ENCODE results near the gene ADRB1. TPM values are rescaled to one million over a fixed set of nuclear protein-coding genes. Genes with fewer than 3 reads are reported as not detected.

The ADRB1 gene
- total and polyA plus RNA-seq, 2 donors: 0.57 to 1.7 TPM

DNA sequence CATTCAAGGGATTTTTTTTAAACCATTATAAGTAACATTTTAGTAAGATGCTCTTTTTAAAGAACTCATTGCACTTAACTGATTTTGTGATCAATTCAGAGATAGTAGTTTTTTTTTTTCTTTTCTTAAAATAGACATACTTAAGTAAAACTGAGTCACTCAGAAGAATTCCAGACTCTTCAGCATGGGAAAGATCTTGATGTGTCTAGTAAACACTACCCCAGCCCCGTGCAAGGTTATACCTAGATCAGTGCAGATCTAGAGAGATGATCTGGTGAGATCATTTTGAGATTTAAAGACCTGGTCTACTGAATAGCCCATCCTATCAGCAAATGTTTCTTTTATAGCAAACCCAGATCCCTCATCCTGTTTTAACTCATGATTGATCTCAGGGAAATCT is 8.6 kb downstream of the ADRB1 start:
- Histone ChIP-seq H3K4me3 (ENCODE audit: low read depth, low read length) (no peak overlapping the region), H3K27ac (ENCODE audit: low read depth) (no peak overlapping the region), H3K4me1 (ENCODE audit: insufficient read depth) (no peaks in the 10 kb centered on the region), H3K36me3 (ENCODE audit: insufficient read depth) (no peaks in the 10 kb centered on the region)
- 32% methylated on average over 1 of the region's 1 CpG for WGBS
- DNase-seq (ENCODE audit: extremely low spot score): no peak

DNA sequence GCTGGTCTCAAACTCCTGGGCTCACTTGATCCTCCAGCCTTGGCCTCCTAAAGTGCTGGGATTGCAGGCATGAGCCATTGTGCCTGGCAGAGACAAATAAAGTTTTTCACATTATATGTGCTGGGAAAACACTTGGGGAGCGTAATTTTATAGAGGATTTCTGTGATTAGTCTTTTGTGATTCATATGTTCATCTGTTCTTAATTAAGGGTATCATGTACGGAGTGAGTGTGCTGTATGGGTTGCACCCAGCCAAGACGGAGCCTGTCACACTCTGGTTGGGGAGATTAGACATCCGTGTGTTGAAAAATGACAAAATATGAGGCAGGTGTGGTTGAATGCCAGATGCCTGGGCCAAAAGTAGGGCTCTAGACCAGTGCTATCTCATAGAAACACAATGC is 10.3 kb downstream of the ADRB1 start:
- 61% methylated on average over 4 of the region's 4 CpGs for WGBS

GRCh38 chr10:114057855-114058254 is 14.2 kb downstream of the ADRB1 start:
- Histone ChIP-seq H3K4me1 (ENCODE audit: insufficient read depth) (no peaks in the 10 kb centered on the region), H3K27ac (ENCODE audit: low read depth) (no peak overlapping the region), H3K4me3 (ENCODE audit: low read depth, low read length) (no peak overlapping the region), H3K36me3 (ENCODE audit: insufficient read depth) (no peaks in the 10 kb centered on the region)
- no peak for DNase-seq (ENCODE audit: extremely low spot score)
- 91% methylated on average over 2 of the region's 2 CpGs for WGBS

More for the DNA sequence above, 10.3 kb downstream of the ADRB1 start:
- no peaks in the 10 kb centered on the region for H3K4me1 ChIP-seq (ENCODE audit: insufficient read depth)
- H3K27ac ChIP-seq (ENCODE audit: low read depth): no peak overlapping the region
- no peak for DNase-seq (ENCODE audit: extremely low spot score)
- H3K4me3 ChIP-seq (ENCODE audit: low read depth, low read length): no peak overlapping the region
- no peaks in the 10 kb centered on the region for H3K36me3 ChIP-seq (ENCODE audit: insufficient read depth)

DNA sequence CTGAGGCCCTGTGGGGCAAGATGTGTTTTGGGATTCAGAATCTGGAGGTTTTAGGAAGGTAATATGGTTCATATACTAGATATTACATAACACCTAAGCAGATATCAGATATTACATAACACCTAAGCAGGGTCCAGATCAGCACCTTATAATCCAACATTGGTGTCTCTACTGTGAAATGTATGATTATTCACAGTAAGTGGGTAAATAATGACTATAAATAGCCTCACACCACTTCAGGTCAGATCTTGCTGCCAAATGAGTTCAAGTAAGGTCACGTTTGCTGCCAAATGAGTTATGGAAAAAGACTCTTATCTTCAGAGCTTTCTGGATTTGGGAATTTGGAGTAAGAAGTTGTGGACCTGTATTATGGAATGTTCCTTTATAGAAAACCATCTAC is 14.6 kb downstream of the ADRB1 start:
- Histone ChIP-seq H3K27ac (ENCODE audit: low read depth) (no peak overlapping the region), H3K36me3 (ENCODE audit: insufficient read depth) (no peaks in the 10 kb centered on the region), H3K4me1 (ENCODE audit: insufficient read depth) (no peaks in the 10 kb centered on the region), H3K4me3 (ENCODE audit: low read depth, low read length) (no peak overlapping the region)
- DNase-seq (ENCODE audit: extremely low spot score): no peak
- WGBS: 71% methylated on average over 1 of the region's 1 CpG

DNA sequence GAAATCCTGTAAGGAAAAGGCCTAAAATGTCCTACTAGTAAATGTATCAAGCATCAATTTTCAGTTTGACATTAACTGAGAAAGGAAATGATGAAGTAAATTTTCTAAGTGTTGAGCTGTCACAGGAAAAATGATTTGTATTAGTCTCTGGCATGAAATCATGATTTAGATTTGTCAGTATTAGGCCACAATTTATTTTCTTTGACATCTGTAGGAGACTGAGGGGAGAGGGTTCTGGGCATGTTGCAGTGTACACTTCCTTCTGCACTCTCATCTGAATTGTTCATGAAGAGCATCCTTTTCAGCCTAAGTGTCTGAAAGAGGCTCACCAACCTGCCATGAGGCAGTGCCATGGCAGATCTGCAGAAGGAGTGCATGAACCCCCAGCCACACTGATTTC is 15.9 kb downstream of the ADRB1 start:
- Histone ChIP-seq H3K27ac (ENCODE audit: low read depth) (no peak overlapping the region), H3K4me3 (ENCODE audit: low read depth, low read length) (no peak overlapping the region), H3K36me3 (ENCODE audit: insufficient read depth) (no peaks in the 10 kb centered on the region), H3K4me1 (ENCODE audit: insufficient read depth) (no peaks in the 10 kb centered on the region)
- no peak for DNase-seq (ENCODE audit: extremely low spot score)

DNA sequence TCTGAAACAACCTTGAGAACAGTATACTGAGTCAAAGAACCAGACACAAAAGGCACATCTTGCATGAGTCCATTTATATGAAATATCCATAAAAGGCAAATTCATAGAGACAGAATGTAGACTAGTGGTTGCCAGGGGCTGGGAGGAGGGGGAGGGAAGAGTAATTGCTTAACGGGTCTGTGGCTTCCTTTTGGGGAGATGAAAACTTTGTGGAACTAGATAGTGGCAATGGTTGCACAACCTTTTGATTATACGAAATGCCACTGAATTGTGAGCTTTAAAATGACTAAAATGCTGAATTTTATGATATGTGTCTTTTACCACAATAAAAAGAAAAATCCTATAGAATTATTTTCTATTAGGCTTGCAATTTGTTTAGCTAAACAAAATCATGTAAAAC is 16.8 kb downstream of the ADRB1 start:
- Histone ChIP-seq H3K4me3 (ENCODE audit: low read depth, low read length) (no peak overlapping the region), H3K36me3 (ENCODE audit: insufficient read depth) (no peaks in the 10 kb centered on the region), H3K4me1 (ENCODE audit: insufficient read depth) (no peaks in the 10 kb centered on the region), H3K27ac (ENCODE audit: low read depth) (no peak overlapping the region)
- 66% methylated on average over 2 of the region's 2 CpGs for WGBS
- no peak for DNase-seq (ENCODE audit: extremely low spot score)

- DNase-seq (ENCODE audit: extremely low spot score): no peak
- Histone ChIP-seq H3K4me3 (ENCODE audit: low read depth, low read length) (no peak overlapping the region), H3K27ac (ENCODE audit: low read depth) (peak overlapping the region; percentile 63), H3K36me3 (ENCODE audit: insufficient read depth) (no peaks in the 10 kb centered on the region), H3K4me1 (ENCODE audit: insufficient read depth) (no peaks in the 10 kb centered on the region)
- WGBS: 69% methylated on average over 6 of the region's 6 CpGs
These were observed 17.5 kb downstream of the ADRB1 start for GRCh38 chr10:114061148-114061547.

DNA sequence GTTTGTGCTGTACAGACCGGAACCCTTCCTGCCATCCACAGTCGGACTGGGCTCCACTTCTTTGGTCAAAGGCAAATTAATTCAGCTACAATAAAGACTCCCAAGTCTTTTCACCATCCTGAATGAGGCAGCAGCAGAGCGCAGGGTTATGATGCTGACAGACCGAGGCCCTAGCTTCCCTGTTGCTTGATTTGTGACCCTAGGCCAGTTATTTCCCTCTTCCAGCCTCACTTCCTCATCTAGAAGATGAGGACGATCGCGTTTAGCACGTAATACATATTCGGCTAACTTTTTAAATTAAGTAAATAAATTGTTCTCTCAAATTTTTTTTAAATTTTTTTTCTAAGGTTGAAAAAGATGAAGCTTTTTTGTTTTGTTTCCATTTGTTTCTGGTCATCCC is 18.1 kb downstream of the ADRB1 start:
- H3K4me1 ChIP-seq (ENCODE audit: insufficient read depth): no peaks in the 10 kb centered on the region

DNA sequence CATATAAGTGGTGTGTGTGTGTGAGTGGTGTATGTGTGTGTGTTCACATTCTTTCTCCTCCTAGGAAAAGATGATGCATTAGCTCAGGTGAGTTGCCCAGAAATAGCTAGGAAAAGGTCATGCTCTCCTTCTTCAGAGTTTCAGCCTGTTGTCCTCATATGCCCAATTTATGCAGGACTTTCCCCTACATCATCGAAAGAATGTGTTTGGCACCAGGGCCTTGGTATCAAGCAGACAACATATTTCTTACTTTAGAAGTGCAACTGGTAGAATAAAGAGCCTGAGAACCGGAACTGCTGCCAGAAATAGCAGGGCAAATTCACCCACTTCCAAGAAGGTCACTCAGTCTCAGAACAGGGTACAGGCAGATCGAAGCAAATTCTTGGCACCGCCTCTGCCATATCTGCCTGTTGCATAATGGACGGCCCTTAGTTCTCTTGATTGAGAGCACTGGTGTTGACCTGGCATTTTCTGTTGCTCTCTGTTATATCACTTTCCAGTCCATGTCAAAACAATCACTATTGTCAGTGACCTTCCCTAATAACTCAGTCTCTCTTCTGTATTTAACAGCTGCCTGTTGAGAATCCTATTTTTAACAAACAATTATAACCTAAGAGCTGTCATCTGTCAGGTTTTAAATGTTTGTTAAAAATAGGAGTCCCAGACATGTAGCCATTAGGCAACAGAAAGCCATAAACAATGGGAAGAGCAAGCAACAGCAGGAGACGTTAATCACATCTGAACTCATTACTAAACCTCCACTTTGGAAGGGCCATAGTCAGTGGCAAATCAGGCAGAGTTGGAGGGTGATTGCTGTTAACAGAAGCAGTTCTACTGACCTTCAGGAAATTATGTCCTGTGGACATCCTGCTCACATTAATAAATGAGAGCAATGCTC is 20.7 kb downstream of the ADRB1 start:
- H3K36me3 ChIP-seq (ENCODE audit: insufficient read depth): no peaks in the 10 kb centered on the region
- no peak overlapping the region for H3K4me3 ChIP-seq (ENCODE audit: low read depth, low read length)
- no peak overlapping the region for H3K27ac ChIP-seq (ENCODE audit: low read depth)
- no peak for DNase-seq (ENCODE audit: extremely low spot score)
- 77% methylated on average over 6 of the region's 6 CpGs for WGBS
- no peaks in the 10 kb centered on the region for H3K4me1 ChIP-seq (ENCODE audit: insufficient read depth)

More for the DNA sequence above, 18.1 kb downstream of the ADRB1 start:
- Histone ChIP-seq H3K27ac (ENCODE audit: low read depth) (no peak overlapping the region), H3K36me3 (ENCODE audit: insufficient read depth) (no peaks in the 10 kb centered on the region), H3K4me3 (ENCODE audit: low read depth, low read length) (no peak overlapping the region)
- 90% methylated on average over 9 of the region's 9 CpGs for WGBS
- DNase-seq (ENCODE audit: extremely low spot score): no peak

DNA sequence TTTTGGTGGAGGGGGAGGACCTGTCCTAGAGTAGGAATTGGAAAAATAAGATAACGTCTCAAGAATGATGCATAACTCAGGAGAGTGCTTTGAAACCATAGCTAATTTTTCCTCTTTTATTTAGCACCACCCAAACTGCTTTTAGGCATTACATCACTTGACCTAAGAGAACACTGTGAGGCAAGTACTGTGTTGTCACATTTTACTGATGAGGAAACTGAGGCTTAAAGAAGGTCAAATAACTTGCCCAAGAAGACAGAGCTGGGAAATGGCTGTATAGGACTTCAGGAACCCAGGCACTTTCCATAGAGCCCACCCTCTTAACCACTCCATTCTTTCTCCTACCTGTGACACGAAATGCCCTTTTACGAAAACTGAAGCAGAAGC is 21.4 kb downstream of the ADRB1 start:
- 90% methylated on average over 3 of the region's 3 CpGs for WGBS
- Histone ChIP-seq H3K36me3 (ENCODE audit: insufficient read depth) (no peaks in the 10 kb centered on the region), H3K4me3 (ENCODE audit: low read depth, low read length) (no peak overlapping the region), H3K4me1 (ENCODE audit: insufficient read depth) (no peaks in the 10 kb centered on the region), H3K27ac (ENCODE audit: low read depth) (no peak overlapping the region)
- no peak for DNase-seq (ENCODE audit: extremely low spot score)

GRCh38 chr10:114068054-114068707 is 24.5 kb downstream of the ADRB1 start:
- H3K4me3 ChIP-seq (ENCODE audit: low read depth, low read length): no peak overlapping the region
- no peaks in the 10 kb centered on the region for H3K4me1 ChIP-seq (ENCODE audit: insufficient read depth)
- no peaks in the 10 kb centered on the region for H3K36me3 ChIP-seq (ENCODE audit: insufficient read depth)
- H3K27ac ChIP-seq (ENCODE audit: low read depth): no peak overlapping the region
- 81% methylated on average over 6 of the region's 6 CpGs for WGBS
- DNase-seq (ENCODE audit: extremely low spot score): no peak

GRCh38 chr10:114070710-114071109 is 27.0 kb downstream of the ADRB1 start:
- Histone ChIP-seq H3K36me3 (ENCODE audit: insufficient read depth) (no peaks in the 10 kb centered on the region), H3K4me1 (ENCODE audit: insufficient read depth) (no peaks in the 10 kb centered on the region), H3K27ac (ENCODE audit: low read depth) (no peak overlapping the region), H3K4me3 (ENCODE audit: low read depth, low read length) (no peak overlapping the region)
- WGBS: 64% methylated on average over 5 of the region's 5 CpGs
- DNase-seq (ENCODE audit: extremely low spot score): no peak

DNA sequence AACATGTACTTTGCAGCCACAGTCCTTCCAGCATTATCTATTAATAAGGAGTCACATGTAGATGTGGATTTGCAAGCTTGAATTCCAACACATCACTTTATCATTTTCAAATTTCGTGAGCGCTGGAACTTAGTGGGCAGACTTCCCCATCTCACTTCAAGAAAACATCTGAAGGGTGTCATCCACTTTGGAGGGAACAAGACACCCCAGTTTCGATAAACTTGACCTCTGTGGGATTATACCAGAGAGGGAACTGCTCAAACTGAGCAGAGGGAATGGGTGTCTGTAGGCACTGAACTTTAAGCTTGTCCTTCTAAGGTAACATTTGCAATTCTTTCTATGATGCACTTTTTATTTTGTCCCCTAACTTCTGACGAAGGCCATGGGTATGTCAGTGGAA is 27.5 kb downstream of the ADRB1 start:
- Histone ChIP-seq H3K4me3 (ENCODE audit: low read depth, low read length) (no peak overlapping the region), H3K27ac (ENCODE audit: low read depth) (no peak overlapping the region), H3K36me3 (ENCODE audit: insufficient read depth) (no peaks in the 10 kb centered on the region), H3K4me1 (ENCODE audit: insufficient read depth) (no peaks in the 10 kb centered on the region)
- no peak for DNase-seq (ENCODE audit: extremely low spot score)
- WGBS: 71% methylated on average over 4 of the region's 4 CpGs
